ELR (cell line): ENCODE measurements around the gene CACNA2D3.

Experiments
- DNase-seq: peaks from one replicate; pipeline ENCODE4 v3.0.0-alpha.2; 2015; ENCODE audit warnings: low read depth

The CACNA2D3 gene

DNA sequence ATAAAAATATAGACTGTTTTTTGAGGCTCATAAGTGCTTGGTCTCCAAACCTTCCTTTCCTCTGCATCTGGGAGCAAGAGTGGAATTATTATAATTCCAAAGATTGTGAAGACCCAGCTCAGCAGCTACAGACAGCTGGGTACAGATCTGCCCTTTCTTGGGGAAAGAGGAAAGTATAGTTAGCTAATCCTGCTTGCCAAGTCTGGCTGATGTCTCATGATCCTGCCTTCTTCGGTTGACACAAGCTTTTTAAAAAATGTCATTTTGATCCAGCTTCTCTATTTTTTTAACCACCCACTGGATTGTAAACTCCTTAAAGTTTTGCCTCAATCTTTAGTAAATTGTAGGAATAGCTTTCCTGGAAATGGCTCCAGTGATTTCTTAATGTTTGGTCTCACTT, 624.4 kb downstream of the CACNA2D3 start:
- DNase-seq = no peak

DNA sequence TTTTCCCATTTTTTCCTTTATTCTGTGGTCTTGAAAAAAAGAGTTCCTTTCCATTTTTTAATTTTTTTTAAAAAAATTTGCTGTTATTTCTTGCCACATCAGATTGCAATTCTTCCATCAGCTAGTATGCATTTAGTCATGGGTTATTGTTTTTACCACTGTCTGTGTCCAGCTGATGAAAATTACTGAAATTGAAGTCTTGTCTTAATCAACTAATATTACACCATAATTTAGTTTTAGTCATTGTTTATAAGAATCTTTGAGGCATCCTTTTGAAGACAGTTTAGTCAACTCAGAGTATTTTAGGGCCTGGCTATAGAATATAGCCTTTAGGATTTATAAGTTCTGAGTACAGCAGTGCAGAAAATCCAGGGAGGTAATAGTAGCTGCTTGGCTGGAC, 633.4 kb downstream of the CACNA2D3 start:
- DNase-seq = no peak

DNA sequence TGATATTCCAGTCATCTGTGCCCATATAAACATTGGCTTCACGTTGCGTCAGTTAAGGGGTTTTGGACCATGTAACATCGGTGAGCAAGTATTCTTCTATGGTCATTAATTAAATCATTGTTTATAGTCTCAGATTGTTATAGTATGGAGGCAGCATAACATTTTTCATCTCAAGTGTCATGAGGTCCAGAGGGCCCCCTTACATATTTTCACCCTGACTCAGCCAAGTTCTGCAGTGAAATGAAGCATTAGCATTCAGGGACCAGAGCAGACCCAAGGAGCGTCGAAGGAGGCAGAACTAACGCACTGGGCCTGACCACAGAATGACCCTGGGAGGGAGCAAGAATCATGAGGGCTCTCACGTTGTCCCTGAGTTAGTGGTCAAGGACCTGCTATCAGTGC, 634.0 kb downstream of the CACNA2D3 start:
- DNase-seq = peak; percentile 78

DNA sequence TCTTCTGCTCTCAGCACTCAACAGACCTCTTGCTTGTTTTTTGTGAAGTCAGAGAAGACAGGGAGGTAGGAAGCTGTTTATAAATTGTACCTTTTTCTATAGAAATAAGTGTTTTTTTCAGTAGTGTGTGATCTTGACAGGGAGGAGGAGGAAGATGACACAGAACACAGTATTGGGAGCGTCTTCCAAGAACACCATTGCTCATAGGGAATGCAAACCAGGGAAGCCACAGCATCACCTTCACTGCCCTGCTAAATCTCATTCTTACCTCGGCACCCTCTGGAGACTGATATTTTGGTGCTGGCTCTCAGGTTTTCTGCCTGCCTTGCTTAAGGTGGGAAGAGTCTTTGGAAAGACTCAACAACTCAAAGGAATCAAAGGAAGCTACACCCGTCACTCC, 636.1 kb downstream of the CACNA2D3 start:
- DNase-seq = no peak

DNA sequence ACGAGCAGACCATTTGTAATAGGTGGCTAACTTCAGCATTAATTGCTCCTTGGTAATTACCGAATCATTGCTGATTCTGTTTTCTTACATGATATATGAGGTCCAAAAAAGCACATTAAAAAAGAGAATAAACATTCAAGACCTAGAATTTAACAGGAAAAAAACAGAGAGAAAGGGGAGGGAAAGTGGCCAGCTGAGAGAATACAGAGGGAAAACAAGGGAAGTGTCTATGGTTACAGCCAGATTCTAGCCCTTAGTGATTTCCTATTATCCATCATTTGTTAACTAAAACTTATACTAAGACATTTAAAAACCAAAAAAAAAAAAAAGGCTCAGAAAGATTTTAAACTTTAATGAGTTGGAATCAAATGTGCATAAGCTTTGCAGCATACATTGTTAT, 636.8 kb downstream of the CACNA2D3 start:
- no peak for DNase-seq

DNA sequence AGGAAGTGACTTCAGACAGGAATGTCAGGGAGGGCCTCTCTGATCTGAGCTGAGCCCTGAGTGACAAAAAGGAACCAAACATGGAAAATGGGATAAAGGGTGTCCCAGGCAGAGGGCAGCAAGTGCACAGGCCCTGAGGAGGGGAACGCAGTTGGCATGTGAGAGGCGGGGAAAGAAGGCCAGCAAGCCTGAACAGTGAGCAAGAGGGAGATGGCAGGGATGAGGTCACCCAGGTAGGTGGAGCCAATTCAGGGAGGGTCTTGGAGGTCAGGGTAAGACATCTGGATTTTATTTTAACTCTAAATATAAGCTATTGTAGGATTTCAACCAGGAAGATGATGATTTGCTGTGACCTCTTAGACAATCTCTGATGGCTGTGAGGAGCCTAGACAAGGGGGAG, 637.8 kb downstream of the CACNA2D3 start:
- no peak for DNase-seq

DNA sequence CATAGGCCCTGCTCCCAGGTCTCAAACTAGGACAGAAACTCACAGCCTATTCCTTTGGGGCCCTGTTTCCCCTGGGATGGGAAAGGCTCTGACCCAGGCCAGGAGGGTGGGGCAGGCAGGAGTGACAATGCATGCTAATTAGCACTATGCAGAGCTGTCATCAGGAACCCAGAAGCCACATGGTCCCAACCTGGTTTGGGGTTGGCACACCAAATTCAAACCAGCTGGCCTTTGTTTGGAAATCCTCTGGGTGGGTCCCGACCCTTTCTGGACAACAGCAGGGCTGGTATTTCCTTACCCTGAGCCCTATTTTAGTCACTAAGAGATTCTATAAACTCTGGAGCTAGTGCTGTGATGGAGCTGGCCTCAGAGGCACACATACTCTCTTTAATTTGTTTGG, 639.3 kb downstream of the CACNA2D3 start:
- DNase-seq = no peak

DNA sequence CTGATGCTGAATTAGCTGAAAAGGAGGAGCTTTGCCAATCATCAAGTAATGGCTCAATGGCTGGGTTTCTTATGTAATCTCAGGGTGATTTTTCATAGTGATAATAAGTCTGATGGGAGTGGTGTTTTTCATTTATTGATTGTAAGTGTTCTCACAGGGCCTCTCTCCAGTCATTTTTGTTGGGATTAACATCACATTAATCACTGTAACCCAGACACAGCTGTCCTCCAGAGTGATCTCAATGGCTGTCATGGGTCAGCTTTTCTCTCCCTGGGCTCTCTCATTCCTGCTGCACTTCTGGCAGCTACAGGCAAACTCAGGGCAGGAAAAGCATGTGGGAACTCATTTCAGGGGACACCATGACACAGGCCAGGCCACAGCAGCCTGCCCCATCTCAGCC, 642.6 kb downstream of the CACNA2D3 start:
- DNase-seq = no peak

DNA sequence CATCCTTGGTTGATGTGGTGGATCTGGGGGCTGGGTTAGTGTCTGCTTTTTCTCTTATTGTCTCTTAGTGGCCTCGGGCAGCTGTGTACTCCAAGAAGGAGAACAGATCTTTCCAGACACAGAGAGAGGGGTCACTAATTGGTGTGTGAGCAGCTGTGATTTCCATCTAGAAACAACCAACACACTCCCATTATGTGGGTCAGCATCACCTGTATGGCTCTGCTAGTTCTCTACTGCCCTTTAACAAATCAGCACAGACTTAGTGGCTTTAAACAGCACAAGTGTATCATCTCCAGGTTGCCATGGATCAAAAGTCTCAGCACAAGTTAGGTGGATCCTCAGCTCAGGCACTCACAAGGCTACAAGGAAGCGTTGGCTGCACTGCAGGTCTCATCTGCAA, 648.7 kb downstream of the CACNA2D3 start:
- no peak for DNase-seq

DNA sequence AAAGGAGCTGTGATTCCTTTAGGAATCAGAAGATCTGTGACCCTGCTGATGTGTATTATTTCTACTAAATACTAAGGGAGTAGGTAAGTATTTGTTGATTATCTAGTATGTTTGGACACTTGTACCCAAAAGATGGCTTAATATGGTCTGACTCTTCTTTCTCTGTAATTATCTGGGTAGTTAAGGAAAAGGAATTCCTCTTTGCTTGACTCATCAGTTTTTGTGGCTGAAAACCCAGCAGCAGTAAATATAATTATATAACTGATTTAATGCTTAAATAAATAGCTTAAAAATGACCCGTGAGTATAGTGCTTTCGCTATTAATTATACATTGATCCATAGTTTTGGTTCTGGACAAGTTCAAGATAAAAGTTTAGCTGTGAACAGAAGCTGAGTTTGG, 649.7 kb downstream of the CACNA2D3 start:
- no peak for DNase-seq

DNA sequence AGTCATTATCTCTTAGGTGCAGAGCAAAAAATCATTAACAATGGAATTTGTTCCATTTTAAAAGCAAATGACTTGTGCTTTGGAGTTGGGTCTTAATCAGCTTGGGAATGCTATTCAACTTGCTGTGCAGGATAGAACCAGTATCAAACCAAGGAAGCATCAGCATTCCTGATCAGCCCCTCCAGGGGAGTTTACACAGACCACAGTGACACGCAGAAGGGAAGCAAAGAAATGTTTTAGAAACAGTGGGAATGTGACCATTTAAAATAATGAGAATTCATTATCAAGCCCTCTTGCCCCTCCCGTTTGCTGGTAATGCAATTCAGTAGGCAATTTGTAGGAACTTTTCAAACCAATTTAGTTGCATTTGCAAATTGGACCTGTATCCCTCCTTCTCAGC, 650.4 kb downstream of the CACNA2D3 start:
- DNase-seq = no peak

DNA sequence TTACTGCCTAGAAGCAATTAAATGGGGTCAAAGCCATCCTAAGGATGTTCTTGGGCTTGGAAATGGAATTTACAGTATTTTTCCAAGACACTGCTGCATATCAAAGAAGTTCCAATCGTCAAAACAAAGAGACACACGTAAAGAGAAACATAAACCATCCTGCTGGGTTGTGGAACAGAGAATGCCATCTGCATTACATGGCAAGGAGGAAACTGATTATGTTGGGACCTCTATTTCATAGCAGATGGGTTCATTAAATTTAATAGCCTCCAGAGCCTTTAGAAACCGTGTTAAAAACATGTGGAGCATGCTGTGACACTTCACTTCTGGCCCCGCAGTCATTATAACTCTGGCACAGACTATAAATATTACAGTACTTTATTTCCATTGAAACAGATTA, 650.9 kb downstream of the CACNA2D3 start:
- no peak for DNase-seq

DNA sequence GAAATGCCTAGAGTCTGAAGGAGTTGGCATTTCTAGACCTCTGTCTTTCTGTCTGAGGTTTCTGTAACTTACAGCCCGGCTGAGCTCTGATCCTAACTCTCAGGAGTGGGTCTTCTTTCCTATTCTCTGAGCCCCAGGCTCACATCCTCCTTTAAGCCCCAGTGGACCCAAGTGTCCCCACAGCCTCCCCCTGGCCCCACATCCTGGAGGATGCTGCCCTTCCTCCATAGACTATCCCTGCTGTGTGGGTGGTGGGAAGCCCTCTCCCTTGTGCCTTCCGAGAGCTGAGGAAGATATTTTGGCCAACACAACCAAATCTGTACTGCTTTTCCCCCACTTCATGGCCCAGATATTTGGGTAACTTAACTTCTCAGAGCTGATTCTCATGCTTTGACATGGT, 654.2 kb downstream of the CACNA2D3 start:
- no peak for DNase-seq

DNA sequence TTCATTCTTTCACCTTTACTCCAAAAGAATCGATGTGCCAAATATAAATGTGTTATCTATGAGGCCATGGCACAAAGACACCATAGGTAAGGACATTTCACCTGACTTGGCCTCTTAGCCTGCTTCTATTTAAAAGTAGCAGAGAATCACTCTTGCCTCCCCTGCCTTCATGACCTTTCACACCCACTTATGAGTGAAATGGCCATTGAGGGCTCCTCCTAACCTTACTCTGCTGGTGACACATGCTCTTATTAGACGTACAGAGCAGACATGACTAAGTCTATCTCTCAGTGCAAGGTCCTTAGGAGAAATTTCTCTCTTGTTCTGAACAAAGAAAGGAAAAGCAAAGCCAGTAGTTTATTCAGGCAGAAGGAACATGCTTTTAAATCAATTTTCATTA, 654.8 kb downstream of the CACNA2D3 start:
- no peak for DNase-seq

DNA sequence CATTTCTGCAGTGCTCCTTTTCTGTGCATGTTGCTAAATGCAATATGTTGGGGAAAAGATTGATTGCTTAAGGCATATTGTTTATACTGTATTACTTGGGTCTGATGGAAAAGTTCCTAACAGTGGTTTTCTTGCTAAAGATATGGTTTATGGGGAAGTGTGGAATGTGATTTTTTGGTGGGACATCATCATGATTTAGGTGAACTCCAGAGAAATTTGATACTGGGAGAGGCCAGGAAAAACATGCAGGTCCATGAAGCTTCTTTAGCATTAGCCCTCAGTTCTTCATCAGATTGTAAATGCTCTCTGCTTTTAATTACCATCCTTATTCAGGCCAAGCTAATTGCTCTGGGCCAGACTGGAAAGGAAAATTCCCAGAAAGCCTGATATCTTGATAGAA, 658.0 kb downstream of the CACNA2D3 start:
- no peak for DNase-seq

DNA sequence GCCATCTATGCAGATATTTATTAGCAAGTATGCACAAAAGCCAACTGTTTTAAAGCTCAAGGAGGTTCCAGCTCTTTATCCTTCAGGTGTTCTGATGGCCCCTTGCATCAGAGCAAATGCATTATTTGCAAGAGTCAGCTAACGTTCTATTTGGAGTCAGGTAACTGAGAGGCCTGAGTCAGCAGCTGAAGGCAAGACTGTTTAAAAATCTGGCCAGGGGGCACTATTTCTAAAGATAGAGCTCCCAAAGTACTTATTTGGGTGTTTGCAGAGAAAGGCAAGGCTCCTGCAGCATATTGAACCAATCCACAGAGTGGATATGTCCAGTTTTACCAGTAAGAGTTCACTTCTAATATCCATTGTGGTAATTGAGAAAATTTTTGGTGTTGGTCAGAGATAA, 659.4 kb downstream of the CACNA2D3 start:
- no peak for DNase-seq

DNA sequence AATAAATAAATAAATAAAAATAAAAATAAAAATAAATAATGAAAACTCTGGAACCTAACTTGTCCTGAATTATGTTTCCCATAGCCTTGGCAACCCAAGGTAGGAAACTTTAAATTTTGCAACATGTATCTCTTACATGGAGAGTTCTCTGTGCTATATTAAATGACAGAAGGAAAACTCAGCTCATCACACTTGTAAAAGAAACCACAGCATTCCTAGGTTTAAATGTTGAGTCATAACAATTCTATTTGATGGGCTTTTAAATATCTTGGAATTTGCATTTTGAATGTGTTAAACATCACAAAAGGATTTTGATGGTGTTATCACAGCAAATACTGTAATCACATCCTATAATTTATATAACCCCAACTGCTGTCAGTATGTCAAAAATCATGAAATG, 661.3 kb downstream of the CACNA2D3 start:
- peak; percentile 8 for DNase-seq

DNA sequence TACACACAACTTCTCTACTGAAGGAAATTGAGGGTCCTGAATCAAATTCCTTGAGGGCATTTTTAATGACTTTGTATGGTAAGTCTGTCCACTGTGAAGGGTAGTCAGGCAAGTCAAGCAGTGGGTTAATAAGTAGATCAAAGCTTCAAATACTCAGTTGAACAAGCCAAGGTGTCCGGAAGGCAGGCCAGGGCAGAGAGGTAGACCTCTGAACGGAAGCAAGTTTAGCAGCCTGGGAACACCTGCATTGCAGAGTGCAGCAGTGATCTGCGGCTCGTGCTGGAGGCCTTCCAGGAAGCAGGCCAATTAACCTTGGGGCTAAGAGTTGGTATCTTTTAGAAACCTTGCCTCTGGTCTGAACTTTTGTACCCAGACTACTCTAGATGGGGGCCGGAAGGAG, 661.7 kb downstream of the CACNA2D3 start:
- DNase-seq = no peak

DNA sequence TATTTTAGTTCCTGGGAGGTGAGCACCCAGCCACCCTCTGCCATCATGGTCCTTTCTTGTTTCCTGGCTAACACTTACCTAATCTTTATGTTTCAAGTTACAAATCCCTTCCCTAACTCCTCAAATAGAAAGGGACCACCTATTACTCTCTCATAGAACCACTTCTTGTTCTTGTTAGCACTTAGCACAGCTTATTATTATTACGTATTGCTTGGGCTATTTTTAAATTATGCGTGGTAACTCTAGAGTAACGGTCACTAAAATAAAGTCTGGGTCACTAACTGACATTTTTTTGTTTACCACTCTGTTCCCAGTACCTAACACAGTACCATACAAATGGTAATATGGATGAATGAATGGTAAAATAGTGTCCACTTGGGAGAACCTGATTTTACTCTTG, 663.6 kb downstream of the CACNA2D3 start:
- DNase-seq = no peak

DNA sequence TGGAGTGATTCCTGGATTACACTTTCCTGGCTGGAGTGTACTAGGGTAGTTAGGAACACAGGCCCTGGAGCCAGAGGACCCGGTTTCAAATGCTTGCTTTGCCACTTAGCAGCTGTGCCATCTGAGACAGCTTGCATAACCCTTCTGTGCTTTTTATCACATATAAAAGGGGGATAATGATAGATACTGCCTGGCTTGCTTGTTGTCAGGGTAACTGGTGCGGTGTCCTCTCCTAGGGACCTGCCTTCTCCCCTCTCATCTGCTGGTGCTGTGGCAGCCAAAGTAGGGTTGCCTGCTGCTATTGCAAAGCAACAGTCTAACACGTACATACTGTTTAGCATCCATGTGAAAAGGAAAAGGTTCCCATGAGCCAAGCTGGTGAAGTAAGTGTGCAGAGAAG, 667.7 kb downstream of the CACNA2D3 start:
- no peak for DNase-seq

DNA sequence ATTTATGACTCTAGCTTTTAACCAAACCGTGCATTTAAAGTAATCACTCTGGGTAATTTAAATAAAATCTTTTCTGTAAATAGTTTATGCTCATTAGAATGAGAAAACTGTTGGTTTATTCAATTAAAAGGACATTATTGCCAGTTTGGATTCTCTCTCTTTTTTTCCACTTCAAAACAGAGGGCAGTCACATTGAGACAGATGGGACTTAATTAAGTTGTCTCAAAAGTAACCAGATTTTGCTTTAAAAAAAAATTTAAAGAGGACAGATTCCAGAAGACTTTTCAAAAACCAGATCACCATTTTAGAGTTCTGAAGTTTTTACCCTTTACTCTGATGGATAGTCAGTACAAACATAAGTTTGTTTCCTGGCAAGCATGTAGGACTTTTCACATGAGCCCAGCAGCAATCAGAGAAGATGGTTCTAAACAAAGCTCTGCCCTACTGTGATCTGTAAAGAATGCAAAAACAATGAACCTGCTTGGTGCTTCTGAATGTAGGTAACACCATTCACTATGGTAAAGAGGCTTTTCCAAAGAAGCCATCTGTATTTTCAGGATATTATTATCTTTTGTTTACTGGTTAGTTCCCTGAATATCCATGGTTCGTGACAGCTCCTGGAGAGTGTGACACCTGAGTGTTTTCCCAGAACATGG, 669.3 kb downstream of the CACNA2D3 start:
- DNase-seq = no peak

DNA sequence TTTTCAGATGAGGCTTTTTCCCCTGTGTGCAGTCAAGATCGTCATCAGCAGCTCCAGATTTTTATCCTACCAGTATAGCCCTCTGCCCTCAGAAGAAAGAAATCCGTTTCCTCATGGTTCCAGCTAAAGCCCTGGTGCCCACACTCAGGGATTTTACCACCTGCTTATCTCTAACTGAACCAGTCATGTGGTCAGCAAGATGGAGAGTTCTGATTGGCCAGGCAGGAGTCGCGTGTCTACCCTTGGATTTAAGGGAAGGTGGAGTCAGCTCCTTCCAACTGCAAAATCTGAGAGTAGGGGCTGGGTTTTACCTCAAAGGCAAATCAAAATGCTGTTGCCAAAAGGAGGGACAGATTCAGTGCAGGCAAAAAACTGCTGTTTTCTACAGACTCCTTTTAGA, 670.2 kb downstream of the CACNA2D3 start:
- DNase-seq = no peak

DNA sequence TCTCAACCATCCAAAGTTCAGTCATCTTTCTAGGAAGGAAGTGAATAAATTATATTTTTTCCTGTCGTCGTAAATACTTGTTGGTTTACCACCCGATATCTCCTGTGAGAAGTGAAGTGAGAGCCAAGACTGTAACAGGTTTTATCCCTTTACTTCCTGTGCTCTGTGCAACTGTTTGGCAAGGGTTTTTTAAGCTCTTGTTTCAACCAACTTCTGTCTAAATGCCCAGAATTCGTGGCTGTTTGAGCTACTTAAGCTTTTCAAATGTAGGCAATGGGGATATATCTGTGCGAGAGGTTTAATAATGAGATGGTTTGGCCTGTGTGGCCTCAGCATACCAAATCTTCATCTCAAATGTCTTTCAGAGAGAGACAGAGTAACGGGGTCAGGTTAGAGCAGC, 670.8 kb downstream of the CACNA2D3 start:
- DNase-seq = no peak

DNA sequence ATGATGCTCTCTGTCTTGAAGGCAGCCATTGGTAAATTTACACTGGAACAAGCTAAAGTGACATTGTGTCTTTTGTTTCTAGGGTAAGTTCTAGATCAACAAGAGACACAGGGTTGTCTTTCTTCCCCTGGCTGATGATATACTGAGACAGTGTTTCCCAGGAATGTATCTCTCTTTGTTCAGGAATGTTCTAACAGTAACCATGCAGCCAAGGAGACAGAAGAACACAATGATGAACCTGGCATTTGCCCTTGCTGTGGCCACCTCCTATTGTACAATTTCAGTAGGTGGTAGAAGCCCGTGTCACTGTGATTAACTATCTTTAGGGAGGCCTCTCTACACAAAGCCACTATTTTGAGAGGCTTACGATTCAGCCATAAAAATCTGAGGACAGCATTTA, 674.8 kb downstream of the CACNA2D3 start:
- DNase-seq = no peak

DNA sequence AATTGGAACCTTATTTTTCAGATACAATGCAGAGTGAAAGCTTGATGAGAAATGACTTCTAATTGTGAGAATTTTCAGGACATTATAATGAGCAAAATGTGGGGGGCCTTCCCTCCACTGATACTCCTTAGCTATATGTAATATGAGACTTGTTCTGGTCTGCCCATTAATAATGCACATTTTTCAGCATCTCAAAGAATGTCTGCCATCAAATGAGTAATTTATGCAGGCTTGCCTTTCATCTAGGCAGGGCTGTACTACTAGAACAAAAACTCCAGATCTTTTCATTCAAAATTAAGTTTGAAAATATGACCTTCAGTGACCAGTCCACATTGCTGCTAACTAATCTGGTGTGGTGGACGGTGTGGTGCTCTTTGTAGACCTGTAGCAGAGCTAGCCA, 678.1 kb downstream of the CACNA2D3 start:
- DNase-seq = no peak
